ENCODE results near the gene SELENOI.

SELENOI gene

GRCh38 chr2:26414311-26414710 lies 68.4 kb downstream of the SELENOI start:
- TF ChIP-seq CTCF (IDR thresholded peaks at IDR 0.05; ENCODE audit: extremely low read depth, missing control alignments): no peak
- no peak for DNase-seq (ENCODE audit: low spot score)

GRCh38 chr2:26421961-26422360 lies 76.0 kb downstream of the SELENOI start:
- DNase-seq (ENCODE audit: low spot score): no peak

GRCh38 chr2:26422947-26423629 lies 77.1 kb downstream of the SELENOI start:
- no peak for DNase-seq (ENCODE audit: low spot score)
- TF ChIP-seq CTCF (IDR thresholded peaks at IDR 0.05; ENCODE audit: extremely low read depth, missing control alignments): no peak

More at GRCh38 chr2:26421961-26422360, 76.0 kb downstream of the SELENOI start:
- no peak for TF ChIP-seq CTCF (IDR thresholded peaks at IDR 0.05; ENCODE audit: extremely low read depth, missing control alignments)

GRCh38 chr2:26423750-26424149 lies 77.8 kb downstream of the SELENOI start:
- DNase-seq (ENCODE audit: low spot score): no peak
- TF ChIP-seq CTCF (IDR thresholded peaks at IDR 0.05; ENCODE audit: extremely low read depth, missing control alignments): no peak

GRCh38 chr2:26424221-26424620 lies 78.3 kb downstream of the SELENOI start:
- no peak for DNase-seq (ENCODE audit: low spot score)
- TF ChIP-seq CTCF (IDR thresholded peaks at IDR 0.05; ENCODE audit: extremely low read depth, missing control alignments): no peak

GRCh38 chr2:26428846-26429245 lies 82.9 kb downstream of the SELENOI start:
- TF ChIP-seq CTCF (IDR thresholded peaks at IDR 0.05; ENCODE audit: extremely low read depth, missing control alignments): no peak

GRCh38 chr2:26429779-26430578 lies 84.0 kb downstream of the SELENOI start:
- TF ChIP-seq CTCF (IDR thresholded peaks at IDR 0.05; ENCODE audit: extremely low read depth, missing control alignments): no peak
- no peak for DNase-seq (ENCODE audit: low spot score)

More at GRCh38 chr2:26428846-26429245, 82.9 kb downstream of the SELENOI start:
- no peak for DNase-seq (ENCODE audit: low spot score)

Measured in GM20000 (cell line).